HepG2 (cell line): ENCODE data around the gene MFNG. TPM values are rescaled to one million over a fixed set of nuclear protein-coding genes. Genes with fewer than 3 reads are reported as not detected.

Experiments
- ATAC-seq: fragments of 200-7000 bp; cut with Tn5 transposase; 3 replicates; pipeline ENCODE4 v1.9.1; 2020; ENCODE audit warnings: mild to moderate bottlenecking, moderate library complexity
- BruUV-seq: library from RNA; stranded (reverse); fragments of 400-500 nt; replicated peaks from 2 replicates; lab custom pipeline; 2021; lab: Mats Ljungman, UMichigan
- CTCF ChIA-PET: fragments of 300-600 bp; formaldehyde crosslinking; extraction: SDS; loops from one replicate; lab custom pipeline; 2021; ENCODE audit warnings: low total read pairs, inconsistent platforms, low intra/inter-chr PET ratio; lab: Yijun Ruan, JAX
- POLR2A ChIA-PET: fragments of 350-600 bp; sonication (Branson Sonifier 250); formaldehyde crosslinking; loops from one replicate; lab custom pipeline; 2020; ENCODE audit warnings: antibody characterized with exemption, inconsistent platforms; lab: Yijun Ruan, JAX
- DNase-seq: peaks from one replicate; pipeline ENCODE4 v3.0.0-alpha.2; 2015; ENCODE audit warnings: low spot score
- FAIRE-seq: peaks from 3 replicates; lab custom pipeline; 2011; peaks lifted over from hg19 to GRCh38; lab: Jason Lieb, UNC
- H2AFZ ChIP-seq: one replicate; pipeline ENCODE4 v1.6.1; 2011; ENCODE audit warnings: low read length, inconsistent platforms
- H3K27ac ChIP-seq: fragments of 300-600 bp; 3 replicates; pipeline ENCODE4 v1.8.0; 2011; ENCODE audit warnings: mixed run types, mild to moderate bottlenecking, mixed read lengths, low read length, inconsistent platforms; ENCODE audit not compliant: insufficient read depth; ENCODE audit errors: extremely low read length
- H3K27me3 ChIP-seq, 2 experiments: fragments of 200-600 bp in 1 of 2; 2 replicates in 1 of 2; 3 replicates in 1 of 2; pipeline versions ENCODE4 v1.6.0 to v1.8.0; 2011; ENCODE audit warnings: low read length in 2 of 2, mild to moderate bottlenecking in 2 of 2, moderate library complexity in 2 of 2, inconsistent platforms in 1 of 2; ENCODE audit not compliant: insufficient read depth in 2 of 2, control insufficient read depth in 1 of 2
- H3K36me3 ChIP-seq, 2 experiments: fragments of 200-600 bp in 1 of 2; replicated peaks in 1 of 2; 2 replicates in 1 of 2; 3 replicates in 1 of 2; pipeline versions ENCODE4 v1.5.1 to v1.8.0; 2011; ENCODE audit warnings: low read length in 2 of 2, inconsistent platforms in 1 of 2; ENCODE audit not compliant: insufficient read depth in 2 of 2, control insufficient read depth in 1 of 2
- H3K4me1 ChIP-seq: 2 replicates; pipeline ENCODE4 v1.5.1; 2012; ENCODE audit warnings: low read length, inconsistent platforms; ENCODE audit not compliant: insufficient read depth
- H3K4me2 ChIP-seq: 2 replicates; pipeline ENCODE4 v1.6.0; 2011; ENCODE audit warnings: low read depth, low read length, inconsistent platforms
- H3K4me3 ChIP-seq, 3 experiments: fragments of 200-600 bp in 1 of 3; sonication (generic), shearing (Covaris generic) in 1 of 3; replicated peaks in 1 of 3; 2 replicates each; pipeline ENCODE4 v1.5.1; 2011 to 2016; ENCODE audit warnings: low read length in 3 of 3, inconsistent platforms in 2 of 3, low read depth in 2 of 3, mild to moderate bottlenecking in 2 of 3, control low read depth in 1 of 3, mixed read lengths in 1 of 3; ENCODE audit not compliant: insufficient read depth in 1 of 3
- H3K79me2 ChIP-seq: one replicate; pipeline ENCODE4 v1.6.1; 2011; ENCODE audit warnings: low read length, inconsistent platforms; ENCODE audit not compliant: insufficient read depth
- H3K9ac ChIP-seq: 2 replicates; pipeline ENCODE4 v1.6.0; 2011; ENCODE audit warnings: mild to moderate bottlenecking, low read depth, low read length, inconsistent platforms; ENCODE audit not compliant: insufficient read depth
- H3K9me3 ChIP-seq: 2 replicates; pipeline ENCODE4 v1.5.1; 2012; ENCODE audit warnings: mild to moderate bottlenecking, low read length
- H4K20me1 ChIP-seq: 2 replicates; pipeline ENCODE4 v1.6.0; 2011; ENCODE audit warnings: inconsistent platforms, mild to moderate bottlenecking, low read length, moderate library complexity; ENCODE audit not compliant: insufficient read depth
- ARNT ChIP-seq: fragments of 450-650 bp; IDR thresholded peaks from 2 replicates; pipeline ENCODE4 v1.6.1; 2017
- GTF3A ChIP-seq: sonication (generic); formaldehyde crosslinking; conservative IDR thresholded peaks from 2 replicates; pipeline ENCODE4 v1.4.0; 2020; ENCODE audit warnings: mild to moderate bottlenecking, missing genetic modification reagents
- KAT8 ChIP-seq: IDR thresholded peaks from 2 replicates; pipeline ENCODE4 v1.6.1; 2016; ENCODE audit warnings: missing genetic modification reagents, missing compliant biosample characterization
- KIAA2018 ChIP-seq: sonication (generic); formaldehyde crosslinking; IDR thresholded peaks from 2 replicates; pipeline ENCODE4 v1.5.0; 2020; ENCODE audit warnings: mild to moderate bottlenecking, missing genetic modification reagents, borderline replicate concordance
- NONO ChIP-seq, 2 experiments: fragments of 450-650 bp in 1 of 2; sonication (generic) in 1 of 2; formaldehyde crosslinking in 1 of 2; IDR thresholded peaks in 1 of 2; conservative IDR thresholded peaks in 1 of 2; 2 replicates each; pipeline versions ENCODE4 v1.6.1 to v1.8.0; 2017 to 2022; ENCODE audit warnings: mild to moderate bottlenecking in 1 of 2, missing genetic modification reagents in 1 of 2, moderate library complexity in 1 of 2
- POLR2A ChIP-seq, 2 experiments: IDR thresholded peaks; 2 replicates each; pipeline ENCODE4 v1.6.1; 2011; ENCODE audit warnings: low read depth in 2 of 2, low read length in 2 of 2, mild to moderate bottlenecking in 1 of 2, moderate library complexity in 1 of 2; ENCODE audit not compliant: insufficient read depth in 1 of 2
- RORA ChIP-seq: sonication (generic); formaldehyde crosslinking; IDR thresholded peaks from 2 replicates; pipeline ENCODE4 v1.5.0; 2020; ENCODE audit warnings: mild to moderate bottlenecking, missing genetic modification reagents, moderate library complexity
- SP4 ChIP-seq: sonication (generic); formaldehyde crosslinking; IDR thresholded peaks from 2 replicates; pipeline ENCODE4 v1.8.1; 2023; ENCODE audit warnings: mild to moderate bottlenecking, missing genetic modification reagents
- SP5 ChIP-seq: IDR thresholded peaks from 2 replicates; pipeline ENCODE4 v1.6.1; 2016; ENCODE audit warnings: low read depth, borderline replicate concordance
- SYNCRIP ChIP-seq: fragments of 200-400 bp; formaldehyde crosslinking; IDR thresholded peaks from 2 replicates; pipeline ENCODE4 v1.6.1; 2018; ENCODE audit warnings: mild to moderate bottlenecking, low read depth, low read length; ENCODE audit not compliant: insufficient read depth
- ZNF160 ChIP-seq: sonication (generic); formaldehyde crosslinking; IDR thresholded peaks from 2 replicates; pipeline ENCODE4 v1.8.0; 2022; ENCODE audit warnings: mild to moderate bottlenecking, inconsistent platforms, missing genetic modification reagents
- WGBS: methylation state at CpG from one replicate; pipeline ENCODE4 v1.1.6; 2017; ENCODE audit warnings: low lambda C conversion rate; 5-methylcytosine and 5-hydroxymethylcytosine counted together
- in situ Hi-C: cut with HindIII; loops from 2 replicates; pipeline ENCODE4 v1.10.0; 2017; ENCODE audit warnings: low pct_unique_long_range_greater_than_20kb; ENCODE audit not compliant: extremely low pct_ligation_motif_present
- intact Hi-C: fragments of 100-400 bp; cut with micrococcal nuclease; formaldehyde crosslinking; loops from one replicate; pipeline ENCODE4 v1.10.0; 2022; ENCODE audit not compliant: unreplicated experiment
- polyA plus RNA-seq, 8 experiments: library from polyadenylated mRNA; depleted of rRNA in 3 of 8; stranded (reverse) in 7 of 8; unstranded in 1 of 8; fragments of >200 nt; fragmentation: Illumina TruSeq in 4 of 8; extraction: Trizol in 4 of 8; gene quantifications; 2 replicates each; pipeline versions ENCODE4 v1.2.1 to v1.2.3, GENCODE V29; 2011 to 2016; ENCODE audit warnings: low read depth in 4 of 8, missing spikeins in 1 of 8, mixed read lengths in 1 of 8; ENCODE audit not compliant: insufficient read depth in 1 of 8
- total RNA-seq, 5 experiments: library from RNA; depleted of rRNA; stranded (reverse); fragments of >200 nt; fragmentation: Illumina TruSeq; extraction: Trizol; gene quantifications; 2 replicates each; pipeline ENCODE4 v1.2.3, GENCODE V29; 2016; ENCODE audit warnings: low read depth in 1 of 5
- TF ChIP-seq, protein P1 (sequence below): sonication (generic); formaldehyde crosslinking; IDR thresholded peaks from 2 replicates; pipeline ENCODE4 v1.8.1; 2023; ENCODE audit warnings: missing genetic modification reagents, mild to moderate bottlenecking, borderline replicate concordance
- TF ChIP-seq, protein P2 (sequence below): sonication (generic); formaldehyde crosslinking; IDR thresholded peaks from 2 replicates; pipeline ENCODE4 v1.4.0; 2020; ENCODE audit warnings: mild to moderate bottlenecking, missing genetic modification reagents

MFNG gene
- total and polyA plus RNA-seq, 2 of the 13 experiments (the other 11 are each of a cell fraction or from before 2014, with no cell fraction given): 1.0 to 11.7 TPM

DNA sequence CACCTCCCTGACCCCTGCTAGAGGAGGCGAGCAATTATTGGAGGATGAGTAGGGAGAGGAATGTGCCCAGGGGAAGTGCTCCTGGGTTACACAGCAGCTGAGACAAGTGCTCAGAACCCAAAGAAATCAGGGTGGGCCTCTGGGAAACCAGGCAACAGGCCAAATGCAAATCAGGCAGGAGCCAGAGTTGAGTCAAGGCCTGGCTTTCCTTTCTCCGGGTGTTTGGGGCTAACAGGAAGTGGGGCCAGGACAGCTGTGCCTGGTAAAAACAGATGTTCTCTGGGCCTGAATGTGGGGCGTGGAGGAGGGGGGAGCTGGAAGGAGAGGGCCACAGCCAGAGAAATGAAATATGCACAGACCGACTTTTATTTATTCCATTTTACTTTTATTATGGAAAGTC, 22.0 kb downstream of the MFNG start:
- no peak for DNase-seq
- TF ChIP-seq, protein P1, sequence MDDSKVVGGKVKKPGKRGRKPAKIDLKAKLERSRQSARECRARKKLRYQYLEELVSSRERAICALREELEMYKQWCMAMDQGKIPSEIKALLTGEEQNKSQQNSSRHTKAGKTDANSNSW (CRISPR knock-in tag): no peak
- TF ChIP-seq SP5 (CRISPR knock-in tag) (no peak), SYNCRIP (no peak), NONO (IDR thresholded peaks at IDR 0.05) (no peak), NONO (CRISPR knock-in tag; conservative IDR thresholded peaks at IDR 0.05) (no peak), ARNT (no peak), RORA (no peak), KIAA2018 (CRISPR knock-in tag) (no peak), KAT8 (no peak), POLR2A (IDR thresholded peaks at IDR 0.05; ENCODE audit: insufficient read depth in 1 of 2, low read depth in 2 of 2, low read length in 2 of 2) (no peak), ZNF160 (CRISPR knock-in tag) (no peak), SP4 (no peak), GTF3A (CRISPR knock-in tag) (no peak)
- TF ChIP-seq, protein P2, sequence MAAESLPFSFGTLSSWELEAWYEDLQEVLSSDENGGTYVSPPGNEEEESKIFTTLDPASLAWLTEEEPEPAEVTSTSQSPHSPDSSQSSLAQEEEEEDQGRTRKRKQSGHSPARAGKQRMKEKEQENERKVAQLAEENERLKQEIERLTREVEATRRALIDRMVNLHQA (CRISPR knock-in tag): no peak

More for the DNA sequence above, 22.0 kb downstream of the MFNG start:
- Histone ChIP-seq H3K4me1 (no peaks in the 10 kb centered on the region), H3K27me3 (peaks cover 0 to 3% of the 10 kb centered on the region in 2 experiments; a peak in 3 of 5 replicates), H3K4me2 (no peak overlapping the region), H3K79me2 (no peaks in the 10 kb centered on the region), H2AFZ (no peak overlapping the region), H3K36me3 (no peaks in the 10 kb centered on the region), H3K9ac (no peak overlapping the region), H3K27ac (no peak overlapping the region), H3K9me3 (no peaks in the 10 kb centered on the region), H3K4me3 (no peak overlapping the region), H4K20me1 (no peaks in the 10 kb centered on the region; the same call in 1 of the 2 replicates)
- no TSS peak for BruUV-seq
- CTCF ChIA-PET: no interaction called here
- intact Hi-C loops (no loop called here), in situ Hi-C loops (no loop called here)
- FAIRE-seq (no peak), ATAC-seq (no peak)
- 13% methylated on average over 4 of the region's 4 CpGs for WGBS
- POLR2A ChIA-PET: no interaction called here
